ENCODE results near the gene HTRA2.

The HTRA2 gene

DNA sequence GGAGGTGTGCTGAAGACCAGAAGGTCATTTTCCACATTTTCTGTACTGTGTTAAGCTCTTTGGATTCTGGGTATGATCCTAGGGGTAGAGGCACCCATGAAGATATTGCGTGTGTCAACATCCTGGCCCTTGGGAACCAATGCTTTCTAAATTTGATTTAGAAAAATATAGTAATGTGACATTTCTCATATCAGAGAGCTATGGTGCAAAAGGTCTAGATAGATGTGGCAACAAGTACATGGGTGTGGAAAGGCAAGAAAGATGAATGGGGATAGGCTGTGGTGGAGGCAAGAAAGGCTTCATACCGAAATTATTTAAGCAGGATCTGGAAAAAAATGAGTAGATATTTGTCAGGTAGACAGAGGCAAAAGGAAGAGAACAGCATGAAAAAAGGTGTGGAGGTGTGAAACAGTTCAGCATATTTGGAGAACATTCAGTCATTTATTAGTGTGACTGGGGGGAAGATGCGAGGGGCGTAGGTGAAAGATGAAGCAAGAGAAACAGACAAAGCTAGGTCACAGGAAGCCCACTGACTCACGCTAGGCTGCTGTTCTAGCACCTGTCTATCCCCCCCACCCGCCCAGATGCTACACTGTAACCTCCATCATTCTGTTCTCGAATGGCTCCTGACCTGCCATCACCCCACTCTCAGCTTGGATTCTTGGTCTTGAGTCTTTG is 36.5 kb downstream of the HTRA2 start:
- no peak for DNase-seq

DNA sequence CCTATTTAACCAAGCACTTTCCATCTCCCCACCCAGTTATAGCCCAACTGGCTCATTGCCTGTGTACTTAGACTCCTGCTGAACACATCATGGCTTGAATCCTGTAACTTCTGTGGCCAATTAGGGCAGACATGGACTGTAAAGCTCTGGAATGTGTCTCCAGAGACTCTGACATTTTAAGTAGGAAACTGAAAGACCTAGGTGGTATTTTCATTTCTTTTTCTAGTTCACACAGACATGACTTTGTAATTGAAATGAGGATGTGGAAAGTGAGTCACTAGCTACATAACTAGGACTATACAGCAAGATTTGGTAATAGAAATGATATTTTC is 37.0 kb downstream of the HTRA2 start:
- peak; percentile 71 for DNase-seq

DNA sequence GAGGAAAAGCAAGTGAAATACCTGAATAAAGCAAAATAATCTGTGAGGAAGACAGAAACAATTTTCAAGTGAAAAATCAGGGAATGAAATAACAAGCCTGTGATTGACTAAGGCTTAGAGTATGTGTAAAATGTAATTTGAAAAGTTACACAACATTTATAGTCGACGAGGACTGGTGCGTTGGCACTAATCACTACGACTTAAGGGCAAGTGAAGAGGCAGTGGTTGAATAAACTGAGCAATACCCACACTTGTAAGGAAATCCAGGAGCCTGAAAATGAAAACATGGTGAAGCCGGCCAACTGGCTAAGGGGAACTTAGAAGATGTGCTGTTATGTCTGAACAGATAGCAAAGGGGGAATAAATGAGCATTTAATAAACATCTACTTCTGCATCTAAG is 38.1 kb downstream of the HTRA2 start:
- peak; percentile 47 for DNase-seq

DNA sequence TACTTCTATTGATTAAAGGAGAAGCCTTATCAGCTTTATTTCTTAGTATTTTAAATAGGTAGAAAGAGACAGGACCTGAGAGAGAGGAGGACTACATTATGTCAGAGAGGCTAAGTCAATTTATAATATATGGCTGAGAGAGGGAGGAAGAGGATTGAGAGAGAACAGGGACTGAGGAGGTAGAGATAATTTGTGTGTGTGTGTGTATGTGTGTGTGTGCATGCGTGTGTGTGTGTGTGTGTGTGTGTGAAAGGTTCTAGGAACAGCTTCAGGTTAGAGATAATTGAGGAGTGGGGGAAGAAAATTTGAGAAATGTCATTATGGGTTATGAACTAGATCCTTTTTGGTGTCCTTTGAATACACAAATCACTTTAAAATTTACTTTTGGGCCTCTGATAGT is 40.0 kb downstream of the HTRA2 start:
- DNase-seq, result no peak

DNA sequence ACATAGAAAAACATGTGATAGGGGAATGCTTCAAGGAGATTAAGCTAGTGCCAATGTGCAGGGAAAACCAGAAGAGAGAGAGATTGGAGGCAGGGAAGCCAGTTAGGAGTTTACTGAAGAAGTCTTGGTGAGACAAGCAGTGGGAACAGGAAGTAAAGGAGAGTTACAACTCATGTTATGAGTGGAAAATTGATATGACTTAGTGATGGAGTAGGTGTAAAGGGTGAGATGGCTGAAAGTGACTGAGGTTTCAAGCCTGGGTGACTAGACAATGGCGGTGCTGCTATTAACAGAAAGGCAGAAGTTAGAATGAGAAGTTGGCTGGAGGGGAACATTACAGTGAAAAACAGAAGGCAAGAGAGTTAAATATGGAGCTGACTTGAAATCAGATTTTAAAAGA is 41.3 kb downstream of the HTRA2 start:
- no peak for DNase-seq

DNA sequence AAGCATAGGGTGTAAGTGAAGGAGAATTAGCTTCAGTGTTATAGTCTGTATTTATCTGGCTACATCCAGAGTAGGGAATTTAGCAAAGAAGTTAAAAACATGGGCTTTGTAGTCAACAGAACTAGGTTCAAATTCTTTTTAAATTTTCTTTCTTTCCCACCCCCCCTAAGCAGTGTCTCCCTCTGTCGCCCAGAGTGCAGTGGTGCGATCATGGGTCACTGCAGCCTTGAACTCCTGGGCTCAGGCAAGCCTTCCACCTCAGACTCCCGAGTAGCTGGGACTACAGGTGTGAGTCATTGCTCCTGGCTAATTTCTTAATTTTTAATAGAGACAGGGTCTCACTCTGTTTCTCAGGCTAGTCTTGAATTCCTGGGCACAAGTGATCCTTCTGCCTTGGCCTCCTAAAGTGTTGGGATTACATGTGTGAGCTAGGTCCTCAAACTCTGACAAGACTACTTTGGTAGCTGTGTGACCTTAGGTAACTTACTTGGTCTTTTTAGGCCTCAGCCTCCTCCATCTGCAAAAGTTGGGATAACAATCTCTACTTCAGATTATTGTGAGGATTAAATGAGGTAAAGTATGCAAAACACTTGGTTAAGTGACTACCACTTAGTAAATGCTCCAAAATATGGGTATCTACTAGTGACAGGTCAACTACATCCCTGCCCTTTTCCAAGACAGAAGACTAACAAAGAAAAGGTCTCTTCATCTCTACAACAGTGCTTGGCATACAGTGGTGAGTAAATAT is 42.6 kb downstream of the HTRA2 start:
- DNase-seq, result no peak

DNA sequence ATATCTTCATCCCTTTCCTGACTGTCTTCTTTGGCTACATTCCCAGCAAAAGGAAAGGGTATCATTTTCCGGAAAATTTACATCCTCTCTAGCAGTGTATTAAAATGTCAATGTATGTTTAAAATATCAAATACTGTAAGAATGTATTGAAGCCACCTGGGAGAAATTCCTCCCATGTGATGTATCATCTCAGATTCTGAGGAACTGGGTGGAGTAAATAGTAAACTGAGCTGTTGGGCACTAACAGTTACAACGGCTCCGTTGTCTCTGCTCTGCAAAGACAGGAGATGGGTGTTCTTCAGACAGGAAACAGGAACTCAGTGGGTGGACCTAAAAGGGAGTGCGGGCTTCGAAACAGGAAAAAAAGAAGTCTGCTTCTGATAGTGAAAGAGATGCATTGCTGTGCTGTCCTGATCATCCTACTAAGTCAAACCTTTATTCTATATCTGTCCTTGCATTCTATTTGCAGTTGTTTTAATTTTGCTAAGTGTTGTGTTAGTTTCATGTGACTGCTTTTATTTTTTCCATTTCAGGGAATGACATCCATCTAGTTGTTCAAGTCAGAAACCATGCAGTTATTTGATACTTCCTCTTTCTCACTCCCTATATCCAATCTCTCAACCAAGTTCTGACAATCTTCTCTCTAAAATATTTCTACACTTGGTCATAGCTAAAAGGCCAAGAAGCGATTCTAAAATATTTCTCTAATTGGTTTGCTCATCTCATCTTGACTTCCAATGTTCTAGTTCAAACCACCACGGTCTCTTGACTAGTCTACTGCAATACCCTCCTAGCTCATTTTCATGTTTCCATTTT is 44.2 kb downstream of the HTRA2 start:
- no peak for DNase-seq

DNA sequence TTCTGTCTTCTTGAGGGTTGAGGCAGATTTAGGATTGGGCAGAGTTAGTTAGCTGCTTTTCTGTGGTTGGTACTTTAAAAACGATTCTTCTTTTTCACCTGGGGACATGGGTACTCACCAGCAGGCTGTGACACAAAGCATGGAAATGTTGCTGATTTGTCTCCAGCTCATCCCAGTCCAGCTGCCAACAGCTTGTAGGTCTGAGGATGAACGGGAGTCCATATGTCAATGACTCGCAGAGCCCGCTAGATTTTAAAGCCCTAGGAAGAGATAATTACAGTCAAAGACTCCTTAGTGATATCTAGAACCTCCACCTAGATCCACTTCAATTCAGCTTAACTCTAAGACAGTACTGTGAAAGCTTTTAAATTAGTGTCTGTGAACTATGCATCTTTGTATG is 45.6 kb downstream of the HTRA2 start:
- no peak for DNase-seq

DNA sequence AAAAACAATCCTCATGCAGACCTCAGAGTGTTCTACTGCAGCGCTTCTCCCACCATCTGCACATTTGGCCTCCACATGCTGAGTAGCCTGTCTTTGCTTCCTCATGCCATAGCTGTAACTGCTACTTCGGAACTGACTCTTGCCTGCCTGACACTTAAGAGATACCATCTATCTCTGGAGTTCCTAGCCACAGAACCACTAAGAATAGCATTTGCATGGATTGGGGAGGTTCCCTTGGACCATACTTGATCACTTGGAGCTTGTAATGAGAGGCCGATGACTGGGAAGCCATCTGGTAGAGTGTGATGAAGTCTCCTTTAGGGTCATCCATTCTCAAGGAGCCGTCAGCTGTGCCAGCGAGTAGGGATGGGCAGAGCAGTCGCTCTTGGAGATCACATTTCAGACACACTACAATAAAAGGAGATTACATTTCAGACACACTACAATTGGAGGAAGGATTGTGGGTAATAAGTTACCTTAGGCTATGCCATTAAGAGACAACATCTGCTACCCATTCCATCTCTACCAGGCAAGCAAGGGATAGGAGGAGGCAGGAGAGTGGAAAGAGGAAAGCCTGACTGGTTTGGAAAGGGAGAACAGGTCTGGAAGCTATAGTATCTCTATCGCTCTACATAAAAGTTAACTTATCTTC is 46.6 kb downstream of the HTRA2 start:
- DNase-seq, result no peak

DNA sequence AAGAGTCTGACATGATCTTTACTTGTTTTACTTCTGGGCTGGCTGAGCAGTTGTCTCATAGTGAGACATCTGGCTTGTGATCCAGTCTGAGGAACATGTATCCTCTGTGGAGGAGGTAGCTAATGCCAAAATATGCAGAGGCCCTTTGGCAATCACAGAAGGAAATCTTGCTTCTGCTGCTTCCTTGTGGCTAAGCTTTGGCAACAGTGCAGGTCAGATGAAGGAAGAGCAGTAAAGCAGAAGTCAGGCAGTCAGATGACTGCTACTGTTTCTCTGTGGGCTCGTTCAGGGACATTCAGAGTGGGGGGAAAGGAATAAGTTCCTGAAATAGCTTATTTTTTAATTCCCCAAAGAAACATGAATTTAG is 47.1 kb downstream of the HTRA2 start:
- no peak for DNase-seq

DNA sequence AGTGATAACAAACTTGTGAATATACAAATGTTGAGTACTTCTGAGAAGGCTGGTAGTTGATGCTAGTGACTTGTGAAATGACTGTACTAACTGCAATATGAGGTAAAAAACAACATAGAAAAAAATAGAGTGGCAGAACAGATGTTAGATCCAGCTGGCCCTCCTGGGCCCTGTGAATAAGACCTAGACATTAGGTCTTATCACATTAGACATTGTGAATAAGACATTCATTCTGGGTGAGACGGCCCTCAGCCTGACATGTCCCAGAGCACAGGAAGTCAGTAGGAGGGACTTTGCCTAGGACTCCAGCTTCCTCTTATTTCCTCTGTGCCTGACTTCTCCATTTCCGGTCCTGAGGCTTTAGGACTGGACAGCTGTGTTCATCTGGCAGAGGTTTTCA is 47.7 kb downstream of the HTRA2 start:
- no peak for DNase-seq

DNA sequence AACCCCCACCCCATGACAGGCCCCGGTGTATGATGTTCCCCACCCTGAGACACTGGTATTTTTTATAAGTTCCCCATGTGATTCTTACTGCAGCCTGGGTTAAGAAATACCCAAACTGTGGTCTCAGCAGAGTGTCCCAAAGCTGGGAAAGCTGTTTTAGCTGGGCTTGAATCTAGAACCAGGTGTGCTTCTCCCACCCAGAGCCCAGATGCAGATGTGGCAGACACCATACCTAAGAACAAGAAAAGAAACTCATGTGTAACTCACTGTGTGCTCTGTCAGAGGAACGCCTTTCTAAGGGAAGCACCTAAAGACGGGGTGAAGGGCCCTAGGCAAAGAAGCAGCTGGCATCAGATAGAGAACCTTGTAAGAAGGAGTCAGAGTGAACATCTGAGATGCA is 48.7 kb downstream of the HTRA2 start:
- DNase-seq, result no peak

DNA sequence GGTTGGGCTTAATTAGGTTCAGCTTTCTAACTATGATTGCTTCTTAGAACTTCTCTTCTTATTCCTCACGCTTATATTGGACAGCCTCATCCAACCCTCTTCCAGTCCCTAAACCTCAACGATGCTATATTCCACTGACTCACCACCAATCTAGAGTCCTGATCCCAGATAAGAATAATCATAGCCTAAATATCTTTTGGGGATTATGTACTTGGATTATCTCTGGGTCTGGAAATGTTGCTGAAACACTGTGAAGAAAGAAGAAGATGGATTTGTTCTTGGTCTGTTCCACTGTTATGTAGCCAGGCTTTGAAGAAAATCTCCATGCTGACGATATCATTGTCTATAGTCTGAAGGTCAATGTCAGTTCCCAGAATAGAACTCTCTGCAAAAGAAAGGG is 51.7 kb downstream of the HTRA2 start:
- no peak for DNase-seq

DNA sequence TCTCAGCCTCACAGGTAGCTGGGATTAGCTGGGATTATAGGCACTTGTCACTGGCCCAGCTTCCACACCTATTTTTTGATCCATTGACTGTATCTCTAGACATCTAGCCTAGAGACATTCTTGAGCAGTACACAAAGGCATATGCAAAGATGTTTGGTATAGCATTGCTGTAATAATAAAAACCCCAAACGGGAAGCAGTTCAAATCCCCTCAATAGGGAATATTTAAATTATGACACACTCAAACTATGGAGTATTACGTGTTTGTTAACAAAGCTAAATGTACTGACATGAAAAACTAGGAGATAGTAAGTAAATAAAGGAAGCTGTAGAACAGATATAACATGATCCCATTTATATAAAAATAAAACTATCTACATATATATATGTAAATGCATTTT is 52.5 kb downstream of the HTRA2 start:
- DNase-seq, result no peak
